Erythroblast (primary cell): Measurements from ENCODE around the gene ERV3-1.

Experiments
- DNase-seq, 2 experiments: peaks; one replicate each; lab custom pipeline; 2025; lab: John Stamatoyannopoulos, UW
- GATA1 ChIP-seq: IDR thresholded peaks from 2 replicates; pipeline ENCODE4 v1.6.1; 2011; ENCODE audit warnings: low read depth, mild to moderate bottlenecking, control low read depth, low read length, moderate library complexity
- POLR2A ChIP-seq: IDR thresholded peaks from 2 replicates; pipeline ENCODE4 v1.6.1; 2011; ENCODE audit warnings: mild to moderate bottlenecking, low read length

Gene ERV3-1

DNA sequence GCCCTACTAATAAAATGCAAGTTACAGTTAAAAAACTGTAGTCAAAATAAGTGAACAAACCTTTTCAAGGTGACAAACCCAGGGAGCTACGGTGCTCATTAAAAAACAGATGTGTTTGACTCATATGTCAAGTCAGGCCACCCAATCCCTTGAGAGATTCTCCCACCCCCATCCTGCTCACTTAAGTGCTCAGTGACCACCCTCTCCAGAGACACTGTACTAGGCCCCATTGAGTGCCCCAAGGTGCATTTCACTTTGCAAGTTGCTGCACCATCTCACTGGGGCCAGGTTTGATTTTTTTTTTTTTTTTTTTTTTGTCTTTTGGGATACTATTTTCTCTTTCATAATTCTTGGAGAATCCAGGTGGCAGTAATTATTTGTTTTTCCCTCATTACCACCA is 1.9 kb downstream of the ERV3-1 start:
- TF ChIP-seq POLR2A (no peak), GATA1 (no peak)
- DNase-seq: no peak

DNA sequence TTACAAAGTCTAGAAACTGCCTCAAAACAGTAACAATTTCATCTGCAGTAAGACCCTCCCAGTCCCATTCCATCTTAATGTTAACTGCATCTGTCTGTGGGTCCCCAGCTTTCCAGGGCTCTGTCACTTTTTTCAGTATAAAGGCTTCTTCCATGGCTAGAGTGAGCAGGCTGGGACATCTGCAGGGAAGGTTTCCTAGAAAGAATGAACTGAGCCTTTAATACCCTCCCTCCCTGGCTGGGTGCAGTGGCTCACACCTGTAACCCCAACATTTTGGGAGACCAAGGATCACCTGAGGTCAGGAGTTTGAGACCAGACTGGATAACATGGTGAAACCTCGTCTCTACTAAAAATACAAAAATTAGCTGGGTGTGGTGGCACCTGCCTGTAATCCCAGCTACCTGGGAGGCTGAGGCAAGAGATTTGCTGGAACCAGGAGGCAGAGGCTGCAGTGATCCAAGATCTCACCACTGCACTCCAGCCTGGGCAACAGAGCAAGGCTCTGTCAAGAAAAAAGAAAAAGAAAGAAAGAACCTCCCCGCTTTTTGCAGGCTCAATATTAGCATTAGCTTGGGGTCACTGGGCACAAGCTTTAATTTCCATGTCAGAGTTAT is 3.4 kb downstream of the ERV3-1 start:
- no peak for DNase-seq
- no peak for TF ChIP-seq GATA1
- TF ChIP-seq POLR2A: no peak

GRCh38 chr7:65001291-65001814 is 5.1 kb downstream of the ERV3-1 start:
- no peak for DNase-seq
- TF ChIP-seq POLR2A: no peak
- TF ChIP-seq GATA1: no peak

DNA sequence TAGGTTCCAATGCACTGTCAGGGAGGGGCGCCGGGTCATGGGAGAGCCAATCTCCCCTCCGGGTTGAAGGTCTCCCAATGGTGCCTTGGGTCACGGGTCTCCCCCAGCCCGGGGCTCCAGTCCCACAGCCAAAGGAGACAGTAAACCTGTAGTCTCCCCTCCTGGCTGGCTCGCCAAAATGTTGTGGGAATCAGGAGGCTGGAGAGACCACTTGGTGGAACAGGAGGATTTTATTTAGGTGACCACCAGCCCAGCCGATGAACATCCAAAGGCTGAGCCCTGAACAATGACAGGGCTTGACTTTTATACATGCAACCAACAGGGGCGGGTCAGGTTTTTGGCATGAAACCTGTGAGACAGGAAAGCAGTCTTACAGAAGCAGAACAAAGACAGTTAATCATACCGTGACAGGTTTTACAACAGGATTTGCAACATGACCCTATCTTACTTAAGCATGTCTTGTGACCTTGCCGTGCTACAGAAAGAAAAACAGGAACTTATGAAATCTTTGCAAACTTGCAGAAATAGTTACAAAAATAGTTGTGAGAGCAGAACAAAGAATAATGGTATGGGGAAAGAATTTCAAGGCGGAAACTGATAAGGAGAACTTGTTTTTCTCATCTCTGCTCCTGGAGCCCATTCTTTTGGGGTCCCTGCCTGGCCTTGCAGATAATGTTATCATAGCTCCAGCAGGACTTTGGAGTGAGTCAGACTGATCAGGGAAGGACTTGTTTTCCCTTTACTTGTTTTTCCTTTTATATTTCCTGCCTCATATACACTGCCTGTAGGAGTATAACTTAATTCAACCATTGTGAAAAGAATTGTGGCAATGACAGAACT is 7.1 kb downstream of the ERV3-1 start:
- TF ChIP-seq POLR2A (no peak), GATA1 (no peak)
- peak; percentile 63 to 83 for DNase-seq

GRCh38 chr7:64998865-64999164 is 7.7 kb downstream of the ERV3-1 start:
- TF ChIP-seq POLR2A: no peak
- TF ChIP-seq GATA1: no peak
- no peak for DNase-seq

GRCh38 chr7:64997927-64998391 is 8.5 kb downstream of the ERV3-1 start:
- TF ChIP-seq GATA1 (no peak), POLR2A (no peak)
- DNase-seq: no peak

GRCh38 chr7:64997164-64997908 is 9.2 kb downstream of the ERV3-1 start:
- no peak for TF ChIP-seq GATA1
- no peak for TF ChIP-seq POLR2A
- no peak for DNase-seq

- DNase-seq: no peak
- TF ChIP-seq POLR2A (no peak), GATA1 (no peak)
Observed at GRCh38 chr7:64996305-64996704, 10.2 kb downstream of the ERV3-1 start.

DNA sequence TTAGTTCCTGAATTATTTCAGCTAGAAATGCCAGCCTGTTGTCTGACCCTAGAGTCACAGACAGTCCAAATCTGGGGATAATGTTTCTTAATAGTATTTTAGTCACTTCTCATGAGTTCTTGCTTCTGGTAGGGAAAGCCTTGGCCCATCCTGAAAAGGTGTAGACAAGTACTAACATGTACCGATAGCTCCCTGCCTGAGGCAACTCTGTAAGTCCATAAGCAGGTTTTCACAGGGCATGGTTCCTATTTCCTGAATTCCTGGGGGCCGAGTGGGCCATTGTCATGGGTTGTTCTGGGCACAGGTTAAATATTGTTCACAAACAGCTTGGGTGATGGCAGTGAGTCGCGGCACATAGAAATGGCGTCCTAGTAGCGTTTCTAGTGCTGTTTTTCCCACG is 12.6 kb downstream of the ERV3-1 start:
- DNase-seq: no peak
- TF ChIP-seq POLR2A (no peak), GATA1 (no peak)

DNA sequence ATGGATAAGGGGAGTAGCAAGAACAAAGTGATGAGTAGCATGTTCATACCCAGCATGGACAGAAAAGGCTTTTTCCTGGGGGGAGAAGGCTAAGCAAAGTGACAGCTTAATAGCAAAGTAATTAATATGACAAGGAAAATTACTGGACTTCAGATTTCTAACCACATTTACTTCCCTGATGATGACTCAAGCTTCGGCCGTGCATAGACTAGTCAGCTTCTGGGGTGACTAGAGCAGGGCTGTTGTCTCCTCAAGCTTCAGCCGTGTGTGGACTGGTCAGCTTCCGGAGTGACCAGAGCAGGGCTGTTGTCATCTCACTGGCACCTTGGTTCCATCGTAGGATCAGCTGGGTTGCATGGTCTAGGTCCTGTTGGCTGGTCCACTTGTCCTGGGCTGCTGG is 13.5 kb downstream of the ERV3-1 start:
- TF ChIP-seq POLR2A (no peak), GATA1 (no peak)
- no peak for DNase-seq

DNA sequence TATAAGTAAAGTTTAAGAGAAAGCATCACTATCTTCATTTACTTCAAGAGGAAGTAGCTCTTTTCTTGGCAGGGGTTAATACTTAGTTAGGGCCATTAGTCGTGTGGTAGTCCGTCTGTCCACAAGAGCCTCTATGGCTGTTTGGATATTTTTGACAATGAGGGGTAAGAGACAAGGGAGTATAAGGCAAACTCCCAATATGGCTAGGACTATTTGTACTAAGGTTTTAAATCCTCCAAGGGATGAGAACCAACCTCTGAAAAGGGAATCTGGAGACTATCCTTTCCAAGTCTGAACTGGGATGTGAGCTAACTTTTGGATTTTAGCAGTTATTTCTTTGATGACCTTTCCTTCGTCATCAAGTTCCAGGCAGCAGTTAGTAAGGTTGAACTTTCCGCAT is 15.6 kb downstream of the ERV3-1 start, which contains the start of gene ZNF117:
Gene ZNF117, minus strand, starts transcription at position 101 of the 400 bp plus-strand sequence.
- no peak for DNase-seq
- TF ChIP-seq POLR2A (no peak), GATA1 (no peak)

- no peak for DNase-seq
- no peak for TF ChIP-seq GATA1
- TF ChIP-seq POLR2A: no peak
Observed at GRCh38 chr7:64990216-64990615, 16.3 kb downstream of the ERV3-1 start.

DNA sequence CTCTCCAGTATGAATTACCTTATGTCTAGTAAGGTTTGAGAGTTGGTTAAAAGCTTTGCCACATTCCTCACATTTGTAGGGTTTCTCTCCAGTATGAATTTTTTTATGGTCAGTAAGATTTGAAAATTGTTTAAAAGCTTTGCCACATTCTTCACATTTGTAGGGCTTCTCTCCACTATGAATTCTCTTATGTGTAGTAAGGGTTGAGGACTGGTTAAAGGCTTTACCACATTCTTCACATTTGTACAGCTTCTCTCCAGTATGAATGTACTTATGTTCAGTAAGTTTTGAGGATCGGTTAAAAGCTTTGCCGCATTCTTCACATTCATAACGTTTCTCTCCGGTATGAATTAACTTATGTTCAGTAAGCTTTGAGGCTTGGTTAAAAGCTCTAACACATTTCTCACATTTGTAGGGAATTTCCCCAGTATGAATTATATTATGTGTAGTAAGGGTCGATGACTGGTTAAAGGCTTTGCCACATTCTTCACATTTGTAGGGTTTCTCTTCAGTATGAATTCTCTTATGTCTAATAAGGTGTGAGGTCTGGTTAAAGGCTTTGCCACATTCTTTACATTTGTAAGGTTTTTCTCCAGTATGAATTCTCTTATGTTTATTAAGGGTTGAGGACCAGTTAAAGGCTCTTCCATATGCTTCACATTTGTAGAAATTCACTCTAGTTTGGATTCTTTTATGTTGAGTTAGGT is 27.8 kb downstream of the ERV3-1 start:
- TF ChIP-seq POLR2A (no peak), GATA1 (no peak)
- DNase-seq: no peak

DNA sequence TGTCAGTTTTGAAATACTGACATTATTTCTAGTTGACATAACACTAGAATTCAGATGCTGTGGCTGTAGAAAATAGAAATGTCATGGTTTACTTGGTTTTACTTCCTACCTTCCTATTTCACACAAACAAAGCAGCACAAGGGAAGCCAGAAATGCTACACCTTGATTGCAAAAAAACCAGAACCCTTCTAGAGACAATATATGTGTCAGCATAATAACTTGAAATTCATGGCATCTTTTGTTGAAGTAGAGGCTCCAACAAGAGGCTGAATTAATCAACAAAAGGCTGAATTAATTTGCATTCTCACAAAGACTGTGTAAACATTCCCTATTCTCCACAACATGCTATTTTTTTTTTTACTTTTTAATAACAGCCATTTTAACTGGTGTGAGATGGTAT is 40.9 kb downstream of the ERV3-1 start:
- DNase-seq: no peak
- TF ChIP-seq POLR2A: no peak
- TF ChIP-seq GATA1: no peak
